ENCODE measurements around the gene ACADVL. TPM values are rescaled to one million over a fixed set of nuclear protein-coding genes. Genes with fewer than 3 reads are reported as not detected.

Gene ACADVL
- total RNA-seq, 2 donors from 2014 or later, result 589 to 593 TPM

- H3K4me1 ChIP-seq (replicated peaks), result peaks cover 13% of the 10 kb centered on the region
- no peak overlapping the region for H3K4me3 ChIP-seq
- peak overlapping the region; percentile 86 to 99 for H3K27ac ChIP-seq
- TF ChIP-seq POLR2A (IDR thresholded peaks at IDR 0.05) (no peak), POLR2AphosphoS5 (IDR thresholded peaks at IDR 0.05) (no peak), CTCF (IDR thresholded peaks at IDR 0.05) (no peak)
- WGBS, result 94% methylated on average over 27 of the region's 31 CpGs
- no peak for DNase-seq (ENCODE audit: low spot score)
- H3K27me3 ChIP-seq (replicated peaks; ENCODE audit: insufficient read depth), result no peaks in the 10 kb centered on the region
- no peaks in the 10 kb centered on the region for H3K9me3 ChIP-seq
- H3K36me3 ChIP-seq, result peaks cover 2 to 35% of the 10 kb centered on the region in 2 donors
- intact Hi-C loops (cut with DNase I), result no loop called here
Measured at GRCh38 chr17:7226721-7227710, 7.3 kb downstream of the ACADVL start.

GRCh38 chr17:7228920-7229319, 9.2 kb downstream of the ACADVL start:
- intact Hi-C loops (cut with DNase I), result no loop called here
- Histone ChIP-seq H3K9me3 (no peaks in the 10 kb centered on the region), H3K27me3 (replicated peaks; ENCODE audit: insufficient read depth) (no peaks in the 10 kb centered on the region), H3K27ac (peak overlapping the region; percentile 86 to 99), H3K4me3 (no peak overlapping the region), H3K36me3 (peaks cover 2 to 24% of the 10 kb centered on the region in 2 donors), H3K4me1 (replicated peaks) (peaks cover 13% of the 10 kb centered on the region)
- WGBS, result 85% methylated on average over 14 of the region's 14 CpGs
- DNase-seq (ENCODE audit: low spot score), result no peak
- TF ChIP-seq CTCF (IDR thresholded peaks at IDR 0.05) (no peak), POLR2AphosphoS5 (IDR thresholded peaks at IDR 0.05) (no peak), POLR2A (IDR thresholded peaks at IDR 0.05) (no peak)

GRCh38 chr17:7229504-7229903, 9.8 kb downstream of the ACADVL start:
- Histone ChIP-seq H3K36me3 (peaks cover 2 to 18% of the 10 kb centered on the region in 2 donors), H3K27me3 (replicated peaks; ENCODE audit: insufficient read depth) (no peaks in the 10 kb centered on the region), H3K4me3 (no peak overlapping the region), H3K4me1 (replicated peaks) (peaks cover 13% of the 10 kb centered on the region), H3K27ac (peak overlapping the region; percentile 86 to 99), H3K9me3 (no peaks in the 10 kb centered on the region)
- 91% methylated on average over 19 of the region's 19 CpGs for WGBS
- no peak for DNase-seq (ENCODE audit: low spot score)
- no peak for TF ChIP-seq POLR2AphosphoS5 (IDR thresholded peaks at IDR 0.05)
- no peak for TF ChIP-seq POLR2A (IDR thresholded peaks at IDR 0.05)
- no peak for TF ChIP-seq CTCF (IDR thresholded peaks at IDR 0.05)
- intact Hi-C loops (cut with DNase I), result no loop called here

GRCh38 chr17:7232114-7232513, 12.4 kb downstream of the ACADVL start:
- intact Hi-C loops (cut with DNase I), result loop anchor here (10.0 kb wide), 1 partner anchor 603 kb away; the partner anchor contains the start of gene KDM6B
- no peak for DNase-seq (ENCODE audit: low spot score)
- TF ChIP-seq POLR2A (IDR thresholded peaks at IDR 0.05) (no peak), CTCF (IDR thresholded peaks at IDR 0.05) (no peak), POLR2AphosphoS5 (IDR thresholded peaks at IDR 0.05) (no peak)
- H3K36me3 ChIP-seq, result peaks cover 0 to 15% of the 10 kb centered on the region in 2 donors
- whole genome bisulfite sequencing, result 73% methylated on average over 5 of the region's 5 CpGs
- H3K9me3 ChIP-seq, result no peaks in the 10 kb centered on the region
- H3K4me1 ChIP-seq (replicated peaks), result peaks cover 17% of the 10 kb centered on the region
- peak overlapping the region in 1 of 2 donors; percentile 95 for H3K4me3 ChIP-seq
- peak overlapping the region in 1 of 2 donors; percentile 99 for H3K27ac ChIP-seq
- H3K27me3 ChIP-seq (replicated peaks; ENCODE audit: insufficient read depth), result no peaks in the 10 kb centered on the region
